ENCODE measurements around the gene PAX6. TPM values are rescaled to one million over a fixed set of nuclear protein-coding genes. Genes with fewer than 3 reads are reported as not detected.

The PAX6 gene
- total RNA-seq, 1 experiment from 2014 or later, result 14.6 TPM

DNA sequence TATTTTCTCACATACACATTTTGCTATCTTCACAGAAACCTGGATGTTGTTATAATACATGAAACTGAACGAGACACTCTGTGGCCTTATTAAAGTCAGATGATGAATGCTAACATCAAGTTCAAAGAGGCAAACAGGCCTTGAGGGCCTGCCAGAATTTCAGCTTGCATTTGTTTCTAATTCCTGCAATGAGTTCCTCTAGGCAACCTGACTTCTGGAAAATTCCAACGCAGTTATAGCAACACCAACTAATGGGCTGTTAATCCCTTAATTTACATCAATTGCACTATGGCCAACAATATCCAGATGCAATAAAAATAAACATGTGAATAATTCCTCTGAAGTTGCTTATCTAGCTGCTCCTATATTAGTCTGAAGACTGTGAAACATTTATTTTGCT, 19.1 kb downstream of the PAX6 start:
- Histone ChIP-seq H3K9me2 (replicated peaks; ENCODE audit: low read length) (no peaks in the 10 kb centered on the region), H3K9ac (ENCODE audit: low read length) (no peak overlapping the region), H3K9me3 (ENCODE audit: low read length) (no peaks in the 10 kb centered on the region), H3K4me1 (ENCODE audit: insufficient read depth, low read length) (no peaks in the 10 kb centered on the region), H3K27ac (ENCODE audit: low read length) (no peak overlapping the region), H3K4me3 (ENCODE audit: low read length) (no peak overlapping the region), H3K4me2 (ENCODE audit: low read length) (no peak overlapping the region), H3K27me3 (ENCODE audit: low read length) (no peaks in the 10 kb centered on the region), H2AFZ (ENCODE audit: low read length) (no peak overlapping the region), H4K20me1 (ENCODE audit: low read length) (no peaks in the 10 kb centered on the region), H3K36me3 (ENCODE audit: low read depth, low read length) (no peaks in the 10 kb centered on the region; the same call in 1 of the 2 replicates), H3F3A (ENCODE audit: low read length, unreplicated experiment) (no peaks in the 10 kb centered on the region), H3K79me2 (ENCODE audit: low read length) (no peaks in the 10 kb centered on the region)
- BruUV-seq (replicated peaks), result no TSS peak
- TF ChIP-seq CTCF (conservative IDR thresholded peaks at IDR 0.05; ENCODE audit: low read depth, low read length) (no peak), EZH2 (IDR thresholded peaks at IDR 0.05; ENCODE audit: low read length, unreplicated experiment) (no peak), EZH2phosphoT487 (IDR thresholded peaks at IDR 0.05; ENCODE audit: borderline replicate concordance, low read length) (no peak)
- intact Hi-C loops (cut with micrococcal nuclease), result no loop called here
- no peak for DNase-seq
- no peak for ATAC-seq
- CTCF ChIA-PET, result no interaction called here
- POLR2A ChIA-PET (ENCODE audit: unreplicated experiment), result no interaction called here

DNA sequence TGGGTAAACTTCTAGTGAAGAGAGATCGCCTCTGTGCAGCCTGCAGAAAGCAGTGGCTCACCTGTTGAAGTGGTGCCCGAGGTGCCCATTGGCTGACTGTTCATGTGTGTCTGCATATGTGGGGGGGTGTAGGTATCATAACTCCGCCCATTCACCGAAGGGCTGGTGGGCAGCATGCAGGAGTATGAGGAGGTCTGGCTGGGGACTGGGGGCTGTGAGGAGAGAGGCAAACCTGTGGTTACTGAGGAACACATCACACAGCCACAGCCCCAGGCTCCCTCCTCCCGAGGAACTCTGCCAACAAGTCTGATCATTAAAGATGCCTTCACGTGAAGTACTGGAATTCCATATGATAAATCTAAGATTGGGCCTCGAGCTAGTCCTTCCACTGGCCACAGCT, 20.5 kb downstream of the PAX6 start:
- intact Hi-C loops (cut with micrococcal nuclease), result no loop called here
- CTCF ChIA-PET, result no interaction called here
- Histone ChIP-seq H3K4me2 (ENCODE audit: low read length) (no peak overlapping the region), H3K9me3 (ENCODE audit: low read length) (no peaks in the 10 kb centered on the region), H3K9ac (ENCODE audit: low read length) (no peak overlapping the region), H3K36me3 (ENCODE audit: low read depth, low read length) (no peaks in the 10 kb centered on the region; the same call in 1 of the 2 replicates), H3K4me3 (ENCODE audit: low read length) (no peak overlapping the region), H3K9me2 (replicated peaks; ENCODE audit: low read length) (no peaks in the 10 kb centered on the region), H3K4me1 (ENCODE audit: insufficient read depth, low read length) (no peaks in the 10 kb centered on the region), H4K20me1 (ENCODE audit: low read length) (no peaks in the 10 kb centered on the region), H3K79me2 (ENCODE audit: low read length) (no peaks in the 10 kb centered on the region), H3F3A (ENCODE audit: low read length, unreplicated experiment) (no peaks in the 10 kb centered on the region), H3K27ac (ENCODE audit: low read length) (no peak overlapping the region), H2AFZ (ENCODE audit: low read length) (no peak overlapping the region), H3K27me3 (ENCODE audit: low read length) (no peaks in the 10 kb centered on the region)
- DNase-seq (no peak), ATAC-seq (no peak)
- BruUV-seq (replicated peaks), result no TSS peak
- TF ChIP-seq CTCF (conservative IDR thresholded peaks at IDR 0.05; ENCODE audit: low read depth, low read length), result no peak
- no peak for TF ChIP-seq EZH2phosphoT487 (IDR thresholded peaks at IDR 0.05; ENCODE audit: borderline replicate concordance, low read length)
- no peak for TF ChIP-seq EZH2 (IDR thresholded peaks at IDR 0.05; ENCODE audit: low read length, unreplicated experiment)
- POLR2A ChIA-PET (ENCODE audit: unreplicated experiment), result no interaction called here

DNA sequence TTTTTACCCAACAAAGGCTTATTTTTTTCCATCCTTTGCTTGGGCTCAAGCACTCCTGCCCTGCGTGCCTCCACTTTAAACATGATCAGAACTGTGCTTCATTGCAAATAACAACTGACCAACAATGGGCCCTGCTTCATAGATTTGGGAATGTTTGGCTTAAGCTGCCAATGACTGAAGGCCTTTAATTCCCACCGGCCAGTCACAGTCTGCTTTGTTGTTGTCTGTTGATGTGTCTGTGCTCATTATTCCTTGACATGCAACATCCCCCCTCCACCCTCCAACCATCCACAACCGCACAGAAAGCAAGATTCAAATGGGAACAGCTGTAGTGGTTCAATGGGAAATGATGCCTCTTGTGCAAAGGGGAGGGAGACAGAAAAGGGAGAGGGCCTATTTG, 23.0 kb downstream of the PAX6 start:
- no TSS peak for BruUV-seq (replicated peaks)
- no peak overlapping the region for H3K27ac ChIP-seq (ENCODE audit: low read length)
- H3K9me3 ChIP-seq (ENCODE audit: low read length), result no peaks in the 10 kb centered on the region
- POLR2A ChIA-PET (ENCODE audit: unreplicated experiment), result no interaction called here
- H3F3A ChIP-seq (ENCODE audit: low read length, unreplicated experiment), result no peaks in the 10 kb centered on the region
- no peak for DNase-seq
- no peak overlapping the region for H3K9ac ChIP-seq (ENCODE audit: low read length)
- H3K27me3 ChIP-seq (ENCODE audit: low read length), result no peaks in the 10 kb centered on the region
- no peak for ATAC-seq
- H3K9me2 ChIP-seq (replicated peaks; ENCODE audit: low read length), result no peaks in the 10 kb centered on the region
- no peaks in the 10 kb centered on the region for H3K79me2 ChIP-seq (ENCODE audit: low read length)
- no peak overlapping the region for H3K4me3 ChIP-seq (ENCODE audit: low read length)
- intact Hi-C loops (cut with micrococcal nuclease), result no loop called here
- no peaks in the 10 kb centered on the region for H4K20me1 ChIP-seq (ENCODE audit: low read length)
- TF ChIP-seq EZH2phosphoT487 (IDR thresholded peaks at IDR 0.05; ENCODE audit: borderline replicate concordance, low read length) (no peak), CTCF (conservative IDR thresholded peaks at IDR 0.05; ENCODE audit: low read depth, low read length) (no peak), EZH2 (IDR thresholded peaks at IDR 0.05; ENCODE audit: low read length, unreplicated experiment) (no peak)
- no peak overlapping the region for H3K4me2 ChIP-seq (ENCODE audit: low read length)
- CTCF ChIA-PET, result interaction anchor here (0.6 kb wide), 1 partner anchor 56 kb away, joined by 12 read pairs; no protein-coding TSS in a partner anchor
- no peak overlapping the region for H2AFZ ChIP-seq (ENCODE audit: low read length)
- no peaks in the 10 kb centered on the region for H3K4me1 ChIP-seq (ENCODE audit: insufficient read depth, low read length)
- no peaks in the 10 kb centered on the region; the same call in 1 of the 2 replicates for H3K36me3 ChIP-seq (ENCODE audit: low read depth, low read length)
